CD4-positive, alpha-beta T cell (primary cell): ENCODE data around the gene EHBP1L1. TPM values are rescaled to one million over a fixed set of nuclear protein-coding genes. Genes with fewer than 3 reads are reported as not detected.
A peak's percentile ranks its signal among the peaks of the same experiment; 100 is the strongest.

Experiments used
- ATAC-seq: fragments of 200-7000 bp; cut with Tn5 transposase; one replicate; pipeline ENCODE4 v1.10.0; 2022; ENCODE audit warnings: mild to moderate bottlenecking; ENCODE audit not compliant: poor library complexity
- CTCF ChIA-PET: fragments of 350-600 bp; sonication (Branson Sonifier 250); formaldehyde crosslinking; loops from one replicate; lab custom pipeline; 2021; ENCODE audit warnings: antibody characterized with exemption, inconsistent platforms; lab: Charles Lee
- POLR2A ChIA-PET: fragments of 350-600 bp; sonication (Branson Sonifier 250); formaldehyde crosslinking; loops from one replicate; lab custom pipeline; 2021; ENCODE audit warnings: antibody characterized with exemption, inconsistent platforms; lab: Charles Lee
- DNase-seq, 14 experiments: peaks; one replicate each; pipeline ENCODE4 v3.0.0-alpha.2; 2013 to 2020; ENCODE audit warnings: mixed read lengths in 2 of 14
- H3K27ac ChIP-seq, 2 donors: one replicate each; pipeline versions ENCODE4 v1.5.1 to v1.7.0; 2013; ENCODE audit warnings: low read length in 2 of 2, low read depth in 1 of 2, mild to moderate bottlenecking in 1 of 2
- H3K27me3 ChIP-seq, 2 experiments: 1 replicate in 1 of 2; 2 replicates in 1 of 2; pipeline versions ENCODE4 v1.6.1 to v1.7.0; 2013; ENCODE audit warnings: low read length in 2 of 2, control low read depth in 1 of 2, mild to moderate bottlenecking in 1 of 2, moderate library complexity in 1 of 2; ENCODE audit not compliant: insufficient read depth in 2 of 2, control insufficient read depth in 1 of 2
- H3K36me3 ChIP-seq: one replicate; pipeline ENCODE4 v1.6.1; 2013; ENCODE audit warnings: low read length, control low read depth; ENCODE audit not compliant: insufficient read depth
- H3K4me1 ChIP-seq: one replicate; pipeline ENCODE4 v1.6.1; 2013; ENCODE audit warnings: low read length, control low read depth; ENCODE audit not compliant: insufficient read depth
- H3K4me3 ChIP-seq: one replicate; pipeline ENCODE4 v1.5.1; 2013; ENCODE audit warnings: mild to moderate bottlenecking, low read length, moderate library complexity
- H3K9me3 ChIP-seq, 2 experiments: 1 replicate in 1 of 2; 2 replicates in 1 of 2; pipeline versions ENCODE4 v1.6.1 to v1.7.0; 2013; ENCODE audit warnings: low read length in 2 of 2, mild to moderate bottlenecking in 2 of 2, control low read depth in 1 of 2, moderate library complexity in 1 of 2; ENCODE audit not compliant: control insufficient read depth in 1 of 2, insufficient read depth in 1 of 2
- H3K27ac Mint-ChIP-seq: one replicate; pipeline ENCODE4 v1.8.0; 2020; ENCODE audit warnings: mixed read lengths
- H3K27me3 Mint-ChIP-seq: one replicate; pipeline ENCODE4 v1.8.0; 2021; ENCODE audit warnings: mixed read lengths
- H3K36me3 Mint-ChIP-seq: one replicate; pipeline ENCODE4 v1.8.0; 2021; ENCODE audit warnings: low read depth, mixed read lengths
- H3K4me1 Mint-ChIP-seq: one replicate; pipeline ENCODE4 v1.8.0; 2021; ENCODE audit warnings: low read depth, mixed read lengths
- H3K4me3 Mint-ChIP-seq: one replicate; pipeline ENCODE4 v1.8.0; 2020; ENCODE audit warnings: mild to moderate bottlenecking, mixed read lengths
- H3K9me3 Mint-ChIP-seq: one replicate; pipeline ENCODE4 v1.8.0; 2020; ENCODE audit warnings: mixed read lengths
- intact Hi-C, 2 experiments: fragments of 100-400 bp; cut with DNase I in 1 of 2; cut with micrococcal nuclease in 1 of 2; formaldehyde crosslinking; loops; one replicate each; pipeline versions ENCODE4 v1.15.1 to v1.9.0; 2023 to 2025; cut with DNase I, micrococcal nuclease
- microRNA-seq: library from miRNA; unstranded; fragments of <30 nt; microRNA quantifications from one replicate; pipeline ENCODE4 v1.2.0, GENCODE V29; 2021; ENCODE audit warnings: borderline microRNAs expressed, borderline replicate concordance
- total RNA-seq, 174 experiments: library from RNA in 2 of 174; stranded (reverse) in 2 of 174; gene quantifications; one replicate each; pipeline ENCODE4 v1.2.3 and lab custom pipeline; 2021 to 2026
- TF ChIP-seq, protein P1 (sequence below): fragments of 200-600 bp; IDR thresholded peaks from one replicate; pipeline ENCODE4 v1.8.0; 2022; ENCODE audit warnings: antibody characterized with exemption, mild to moderate bottlenecking

Gene EHBP1L1
- total RNA-seq, 2 experiments from 2014 or later, result 82.6 to 88.5 TPM

DNA sequence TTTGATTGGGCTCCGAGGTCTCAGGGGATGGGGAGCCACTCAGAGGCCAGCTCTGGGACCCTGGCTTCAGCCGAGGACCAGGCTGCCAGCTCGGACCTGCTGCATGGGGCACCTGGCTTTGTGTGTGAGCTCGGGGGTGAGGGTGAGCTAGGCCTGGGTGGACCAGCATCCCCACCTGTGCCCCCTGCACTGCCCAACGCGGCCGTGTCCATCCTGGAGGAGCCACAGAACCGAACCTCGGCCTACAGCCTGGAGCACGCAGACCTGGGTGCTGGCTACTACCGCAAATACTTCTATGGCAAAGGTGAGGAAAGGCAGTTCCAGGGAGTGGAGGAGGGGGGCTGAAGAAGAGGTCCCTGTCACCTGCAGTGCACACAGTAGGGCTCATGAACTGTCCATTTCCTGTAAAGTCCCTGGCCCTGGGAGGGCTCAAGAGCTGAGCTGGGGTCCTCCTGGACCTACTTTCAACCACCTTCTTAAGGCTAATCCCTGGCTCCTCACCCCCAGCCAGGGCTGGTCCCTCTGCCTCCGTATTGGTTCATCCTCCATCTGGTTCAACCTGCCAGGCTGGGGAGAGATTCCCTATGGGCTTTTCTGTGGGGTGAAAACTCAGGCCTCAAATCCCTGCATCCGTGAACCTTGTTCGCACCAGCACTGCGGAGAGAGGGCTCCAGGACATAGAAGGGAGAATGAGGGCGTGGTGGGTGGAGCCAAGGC is 65.6 kb downstream of the EHBP1L1 start:
- POLR2A ChIA-PET, result interaction anchor here (0.5 to 6.1 kb wide), 3 partner anchors 12 to 177 kb away, joined by 3 to 244 read pairs (median 3); partner anchors contain the start of gene RELA
- peaks cover 68% of the 10 kb centered on the region for H3K36me3 Mint-ChIP-seq
- H3K36me3 ChIP-seq, result peaks cover 64% of the 10 kb centered on the region

More for the DNA sequence above, 65.6 kb downstream of the EHBP1L1 start:
- intact Hi-C loops, result no loop called here
- H3K9me3 Mint-ChIP-seq, result no peaks in the 10 kb centered on the region
- peaks cover 76% of the 10 kb centered on the region for H3K4me1 ChIP-seq
- no peaks in the 10 kb centered on the region for H3K9me3 ChIP-seq
- no peaks in the 10 kb centered on the region for H3K27me3 Mint-ChIP-seq
- H3K4me3 ChIP-seq, result peak overlapping the region; percentile 59
- TF ChIP-seq, protein P1, sequence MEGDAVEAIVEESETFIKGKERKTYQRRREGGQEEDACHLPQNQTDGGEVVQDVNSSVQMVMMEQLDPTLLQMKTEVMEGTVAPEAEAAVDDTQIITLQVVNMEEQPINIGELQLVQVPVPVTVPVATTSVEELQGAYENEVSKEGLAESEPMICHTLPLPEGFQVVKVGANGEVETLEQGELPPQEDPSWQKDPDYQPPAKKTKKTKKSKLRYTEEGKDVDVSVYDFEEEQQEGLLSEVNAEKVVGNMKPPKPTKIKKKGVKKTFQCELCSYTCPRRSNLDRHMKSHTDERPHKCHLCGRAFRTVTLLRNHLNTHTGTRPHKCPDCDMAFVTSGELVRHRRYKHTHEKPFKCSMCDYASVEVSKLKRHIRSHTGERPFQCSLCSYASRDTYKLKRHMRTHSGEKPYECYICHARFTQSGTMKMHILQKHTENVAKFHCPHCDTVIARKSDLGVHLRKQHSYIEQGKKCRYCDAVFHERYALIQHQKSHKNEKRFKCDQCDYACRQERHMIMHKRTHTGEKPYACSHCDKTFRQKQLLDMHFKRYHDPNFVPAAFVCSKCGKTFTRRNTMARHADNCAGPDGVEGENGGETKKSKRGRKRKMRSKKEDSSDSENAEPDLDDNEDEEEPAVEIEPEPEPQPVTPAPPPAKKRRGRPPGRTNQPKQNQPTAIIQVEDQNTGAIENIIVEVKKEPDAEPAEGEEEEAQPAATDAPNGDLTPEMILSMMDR, result no peak
- peak overlapping the region; percentile 100 for H3K27ac Mint-ChIP-seq
- H3K27ac ChIP-seq, result peak overlapping the region; percentile 68 to 95
- ATAC-seq (no peak), DNase-seq (no peak)
- CTCF ChIA-PET, result interaction anchor here (1.7 kb wide), 1 partner anchor 10 kb away, joined by 4 read pairs; no protein-coding TSS in a partner anchor
- H3K27me3 ChIP-seq, result no peaks in the 10 kb centered on the region
- H3K4me1 Mint-ChIP-seq, result peaks cover 62% of the 10 kb centered on the region
- H3K4me3 Mint-ChIP-seq, result peak overlapping the region; percentile 86

Small RNA genes within 50 kb of the gene (microRNA-seq; reads per million reads assigned to microRNA genes)
- gene MIR4690, result not detected

Other genes with a start within 250 kb of the EHBP1L1 start
- gene DPF2, start 242.2 kb upstream of the EHBP1L1 start, total RNA-seq, result 10 to 100 TPM; 50.3 to 60.1 TPM
- gene TIGD3, start 221.3 kb upstream of the EHBP1L1 start, total RNA-seq, result under 1 TPM; 0.73 to 0.85 TPM
- 10 to 100 TPM; 40.0 to 40.8 TPM for gene SLC25A45, start 193.4 kb upstream of the EHBP1L1 start, total RNA-seq
- 10 to 100 TPM; 19.4 to 25.3 TPM for gene FRMD8, start 189.4 kb upstream of the EHBP1L1 start, total RNA-seq
- 100 to 1,000 TPM; 221 to 223 TPM for gene NEAT1, start 153.3 kb upstream of the EHBP1L1 start, total RNA-seq
- over 10,000 TPM; 31,509 to 32,316 TPM for gene MALAT1, start 77.0 kb upstream of the EHBP1L1 start, total RNA-seq
- 10 to 100 TPM; 57.4 to 60.7 TPM for gene SCYL1, start 51.0 kb upstream of the EHBP1L1 start, total RNA-seq
- 100 to 1,000 TPM; 236 to 238 TPM for gene LTBP3, start 17.7 kb upstream of the EHBP1L1 start, total RNA-seq
- gene ZNRD2, start 5.6 kb upstream of the EHBP1L1 start, total RNA-seq, result 10 to 100 TPM; 38.7 to 39.9 TPM
- gene FAM89B, start 3.5 kb upstream of the EHBP1L1 start, total RNA-seq, result 10 to 100 TPM; 23.3 to 27.3 TPM
- gene KCNK7, start 19.7 kb downstream of the EHBP1L1 start, total RNA-seq, result 1 to 10 TPM; 4.9 to 5.0 TPM
- 10 to 100 TPM; 45.2 to 45.8 TPM for gene MAP3K11, start 38.2 kb downstream of the EHBP1L1 start, total RNA-seq
- gene PCNX3, start 39.7 kb downstream of the EHBP1L1 start, total RNA-seq, result 10 to 100 TPM; 37.3 to 40.5 TPM
- 100 to 1,000 TPM; 272 to 298 TPM for gene SIPA1, start 62.0 kb downstream of the EHBP1L1 start, total RNA-seq
- gene RELA, start 86.9 kb downstream of the EHBP1L1 start, total RNA-seq, result 100 to 1,000 TPM; 379 to 382 TPM
- 10 to 100 TPM; 90.9 to 99.6 TPM for gene KAT5, start 136.2 kb downstream of the EHBP1L1 start, total RNA-seq
- gene RNASEH2C, start 144.7 kb downstream of the EHBP1L1 start, total RNA-seq, result 10 to 100 TPM; 25.3 to 25.9 TPM
- 10 to 100 TPM; 12.7 to 12.8 TPM for gene AP5B1, start 204.9 kb downstream of the EHBP1L1 start, total RNA-seq
- gene OVOL1, start 211.0 kb downstream of the EHBP1L1 start, total RNA-seq, result under 1 TPM; 0.20 to 0.52 TPM